ENCODE data around the gene CORIN.
"Not testable (repeated sequence)": the region's sequence is repeated elsewhere in the genome, so short reads cannot be mapped to it uniquely, and the experiment has no call there.

The CORIN gene

DNA sequence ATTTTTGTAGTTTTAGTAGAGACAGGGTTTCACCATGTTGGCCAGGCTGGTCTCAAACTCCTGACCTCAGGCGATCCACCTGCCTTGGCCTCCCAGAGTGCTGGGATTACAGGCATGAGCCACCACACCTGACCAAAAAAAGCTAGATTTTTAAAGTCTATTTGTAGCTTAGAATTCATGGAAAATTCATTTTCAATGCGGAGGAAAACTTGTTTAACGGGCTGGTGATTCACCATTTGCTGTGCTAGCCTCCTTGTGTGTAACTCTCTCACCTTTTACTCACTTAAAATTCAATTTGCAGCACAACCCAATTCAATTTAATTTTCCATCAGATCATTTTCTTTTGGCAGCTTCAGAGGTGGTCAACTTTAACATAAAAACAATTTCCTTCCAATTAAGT, 281.9 kb downstream of the CORIN start:
- not testable (repeated sequence) for DNase-seq

DNA sequence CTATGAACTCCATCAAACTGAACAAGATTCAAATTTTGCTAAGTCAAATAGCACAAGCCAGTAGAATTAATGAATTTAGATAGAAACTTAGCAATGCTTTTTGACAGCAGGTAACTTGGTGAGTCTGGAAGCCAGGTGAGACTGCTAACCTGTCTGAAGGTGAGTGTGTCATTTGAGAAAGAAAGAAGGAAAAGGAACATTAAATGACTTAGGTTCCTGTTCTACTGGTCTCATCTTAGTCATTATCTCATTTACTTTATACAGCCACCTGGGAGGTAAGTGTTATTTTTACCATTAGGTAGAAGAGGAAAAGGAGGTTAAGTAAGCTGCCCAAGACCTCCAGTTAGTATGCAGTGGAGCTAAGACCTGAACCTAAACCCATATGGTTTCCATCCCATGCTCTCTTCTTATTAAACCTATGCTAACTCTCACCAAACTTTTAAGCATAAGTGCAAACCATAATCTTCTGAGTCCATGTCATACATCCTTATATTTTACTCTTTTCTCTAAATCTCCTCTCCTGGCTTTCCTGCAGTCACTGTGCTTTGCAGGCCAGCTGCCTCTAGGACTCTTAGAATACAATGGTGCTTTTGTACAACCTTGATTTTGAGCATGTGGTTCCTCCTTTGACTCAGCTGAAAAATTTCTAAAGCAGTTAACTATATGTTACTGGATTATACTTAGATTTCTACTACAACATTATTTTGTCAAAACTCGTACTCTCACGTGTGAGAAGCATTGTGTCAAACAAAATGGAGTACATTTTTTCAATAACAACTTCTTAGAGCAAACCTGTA, 284.3 kb downstream of the CORIN start:
- no peak for DNase-seq

DNA sequence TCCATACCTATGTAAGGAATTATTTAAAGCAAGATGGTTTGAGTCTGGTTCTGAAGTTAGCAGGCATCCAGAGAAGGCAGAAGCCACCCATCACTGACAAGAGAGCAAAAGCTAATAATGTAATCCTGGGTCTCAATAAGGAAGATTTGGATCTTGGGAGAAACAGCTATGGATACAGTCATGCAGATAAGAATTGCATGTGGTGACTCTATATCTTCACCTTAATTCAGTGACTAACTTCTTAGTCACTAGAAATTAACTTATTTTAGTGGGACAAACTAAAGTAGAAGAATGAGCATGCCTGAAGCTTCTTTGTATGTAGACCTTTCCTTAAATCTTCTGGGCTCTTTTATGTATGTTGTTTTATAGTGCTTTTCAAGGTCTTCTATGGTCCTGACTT, 286.2 kb downstream of the CORIN start:
- no peak for DNase-seq

DNA sequence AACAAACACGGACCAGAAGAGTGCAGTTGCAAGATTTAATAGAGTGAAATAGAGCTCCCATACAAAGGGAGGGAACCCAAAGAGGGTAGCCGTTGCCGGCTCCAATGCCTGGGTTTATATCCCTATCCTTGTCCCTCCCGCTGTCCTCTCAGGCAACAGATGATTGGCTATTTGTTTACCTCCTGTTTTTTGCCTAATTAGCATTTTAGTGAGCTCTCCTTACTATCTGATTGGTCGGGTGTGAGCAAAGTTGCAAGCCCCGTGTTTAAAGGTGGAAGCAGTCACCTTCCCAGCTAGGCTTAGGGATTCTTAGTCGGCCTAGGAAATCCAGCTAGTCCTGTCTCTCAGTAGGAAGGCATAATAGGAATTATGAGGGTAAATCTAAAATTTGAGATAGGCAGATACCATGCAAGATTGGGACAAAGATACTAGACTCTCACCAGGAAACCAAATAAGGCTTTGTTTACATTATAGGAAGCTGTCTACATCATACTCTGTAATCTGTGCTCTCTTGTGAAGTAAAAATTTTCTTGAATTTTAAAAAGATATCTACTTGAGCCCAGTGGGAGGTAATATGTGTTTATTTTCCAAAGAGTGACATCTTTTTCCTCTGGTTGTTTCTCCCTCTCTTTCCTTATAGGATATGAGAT, 286.8 kb downstream of the CORIN start:
- no peak for DNase-seq

DNA sequence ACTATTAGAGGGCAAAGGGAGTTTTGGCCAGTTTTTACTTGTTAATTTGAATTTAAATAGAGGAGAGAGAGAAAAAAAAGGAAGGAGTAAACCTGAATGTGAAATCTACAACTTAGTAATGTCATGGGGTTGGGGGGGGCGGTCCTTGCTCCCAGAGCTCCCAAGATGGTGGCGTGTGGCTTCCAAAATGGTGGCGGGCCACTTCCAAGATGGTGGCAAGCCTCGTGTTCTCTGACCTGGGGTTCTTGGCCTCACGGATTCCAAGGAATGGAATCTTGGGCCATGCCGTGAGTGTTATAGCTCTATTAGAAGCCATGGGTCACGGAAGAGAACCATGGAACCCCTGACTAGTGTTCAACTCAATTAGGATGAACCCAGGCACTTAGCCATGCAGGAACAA, 287.5 kb downstream of the CORIN start:
- not testable (repeated sequence) for DNase-seq

Measured in hematopoietic multipotent progenitor cell treated with erythropoietin and hydrocortisone succinate and interleukin-3 and kit ligand, for 8 days (in vitro differentiated cells).